OCI-LY3 (cell line): ENCODE measurements around the gene CCT6A.
A peak's percentile ranks its signal among the peaks of the same experiment; 100 is the strongest.

ENCODE experiments used
- H2AFZ ChIP-seq: fragments of 200-600, 300-600 bp; shearing (Covaris generic); 2 replicates; pipeline ENCODE4 v1.6.0; 2014; ENCODE audit warnings: antibody characterized with exemption, low read depth, low read length
- H3K27ac ChIP-seq: fragments of 200-600, 300-600 bp; sonication (generic); 2 replicates; pipeline ENCODE4 v1.5.1; 2014; ENCODE audit warnings: mild to moderate bottlenecking, low read length, moderate library complexity, mixed read lengths
- H3K27me3 ChIP-seq: fragments of 200-600, 300-600 bp; sonication (generic); 2 replicates; pipeline ENCODE4 v1.6.1; 2014; ENCODE audit warnings: low read depth, low read length, mixed read lengths
- H3K36me3 ChIP-seq: fragments of 200-600, 300-600 bp; sonication (generic); replicated peaks from 2 replicates; pipeline ENCODE3; 2014; ENCODE audit warnings: low read depth, low read length, mixed read lengths
- H3K4me1 ChIP-seq: fragments of 300-600, 200-600 bp; sonication (generic); 2 replicates; pipeline ENCODE4 v1.6.1; 2014; ENCODE audit warnings: low read length, mixed read lengths
- H3K4me2 ChIP-seq: fragments of 200-600, 300-600 bp; sonication (generic); 2 replicates; pipeline ENCODE4 v1.6.1; 2014; ENCODE audit warnings: low read length, mixed read lengths
- H3K4me3 ChIP-seq: fragments of 300-600, 200-600 bp; sonication (generic); 2 replicates; pipeline ENCODE4 v1.5.1; 2014; ENCODE audit warnings: antibody characterized with exemption, mild to moderate bottlenecking, low read length, moderate library complexity
- H3K79me2 ChIP-seq: fragments of 300-600, 200-600 bp; shearing (Covaris generic); 2 replicates; pipeline ENCODE4 v1.6.1; 2014; ENCODE audit warnings: mild to moderate bottlenecking, low read length, mixed read lengths
- H3K9ac ChIP-seq: fragments of 300-600, 200-600 bp; shearing (Covaris generic); 2 replicates; pipeline ENCODE4 v1.6.0; 2014; ENCODE audit warnings: mild to moderate bottlenecking, low read length, moderate library complexity
- H3K9me3 ChIP-seq: fragments of 200-600, 300-600 bp; shearing (Covaris generic); 2 replicates; pipeline ENCODE4 v1.6.1; 2014; ENCODE audit warnings: low read length, mixed read lengths; ENCODE audit not compliant: insufficient read depth
- H4K20me1 ChIP-seq: fragments of 200-600, 300-600 bp; sonication (generic); 2 replicates; pipeline ENCODE4 v1.6.1; 2016; ENCODE audit warnings: low read length, mixed read lengths; ENCODE audit not compliant: insufficient read depth
- CTCF ChIP-seq: fragments of 200-600, 300-600 bp; sonication (generic); IDR thresholded peaks from 2 replicates; pipeline ENCODE4 v1.5.1; 2014; ENCODE audit warnings: antibody characterized with exemption, low read length, low read depth
- EZH2phosphoT487 ChIP-seq: fragments of 200-600 bp; shearing (Covaris generic); IDR thresholded peaks from 2 replicates; pipeline ENCODE4 v1.6.1; 2018; ENCODE audit warnings: antibody characterized with exemption, mixed run types, low read depth

CCT6A gene

GRCh38 chr7:56051053-56051338, 569 bp upstream of the CCT6A start:
- TF ChIP-seq EZH2phosphoT487, result no peak
- TF ChIP-seq CTCF, result no peak
- H3K9me3 ChIP-seq, result no peaks in the 10 kb centered on the region
- peaks cover 25% of the 10 kb centered on the region for H3K36me3 ChIP-seq
- H3K4me2 ChIP-seq, result peak overlapping the region; percentile 81
- H3K27me3 ChIP-seq, result no peaks in the 10 kb centered on the region
- peaks cover 40% of the 10 kb centered on the region for H3K4me1 ChIP-seq
- peak overlapping the region; percentile 55 for H3K27ac ChIP-seq
- peaks cover 66% of the 10 kb centered on the region for H3K79me2 ChIP-seq
- H4K20me1 ChIP-seq, result no peaks in the 10 kb centered on the region
- H3K4me3 ChIP-seq, result peak overlapping the region; percentile 99
- H3K9ac ChIP-seq, result peak overlapping the region; percentile 82
- H2AFZ ChIP-seq, result no peak overlapping the region

DNA sequence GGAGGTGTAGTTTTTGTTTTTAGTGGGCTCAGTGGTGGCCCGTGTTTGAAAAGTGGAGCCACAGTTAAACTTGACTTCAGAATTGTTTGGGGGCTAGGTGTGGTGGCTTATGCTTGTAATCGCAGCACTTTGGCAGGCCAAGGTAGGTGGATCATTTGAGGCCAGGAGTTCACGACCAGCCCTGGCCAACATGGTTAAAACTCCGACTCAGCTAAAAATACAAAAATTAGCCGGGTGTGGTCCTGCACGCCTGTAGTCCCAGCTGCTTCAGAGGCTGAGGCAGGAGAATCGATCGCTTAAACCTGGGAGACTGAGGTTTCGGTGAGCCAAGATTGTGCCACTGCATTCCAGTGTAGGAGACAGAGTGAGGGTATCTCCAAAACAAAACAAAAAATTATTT, 1.8 kb downstream of the CCT6A start:
- Histone ChIP-seq H3K4me3 (no peak overlapping the region), H3K27me3 (no peaks in the 10 kb centered on the region), H3K9ac (no peak overlapping the region), H3K27ac (no peak overlapping the region), H3K79me2 (peaks cover 82% of the 10 kb centered on the region), H3K4me2 (peak overlapping the region; percentile 91; the same call in 1 of the 2 replicates), H3K4me1 (peaks cover 44% of the 10 kb centered on the region), H3K36me3 (peaks cover 37% of the 10 kb centered on the region), H2AFZ (no peak overlapping the region), H3K9me3 (no peaks in the 10 kb centered on the region), H4K20me1 (no peaks in the 10 kb centered on the region)
- TF ChIP-seq EZH2phosphoT487, result no peak

GRCh38 chr7:56053993-56054392, 2.4 kb downstream of the CCT6A start:
- Histone ChIP-seq H4K20me1 (no peaks in the 10 kb centered on the region), H3K9ac (no peak overlapping the region), H3K9me3 (no peaks in the 10 kb centered on the region), H3K36me3 (peaks cover 41% of the 10 kb centered on the region), H3K4me1 (peaks cover 44% of the 10 kb centered on the region), H3K27ac (no peak overlapping the region), H3K27me3 (no peaks in the 10 kb centered on the region), H3K79me2 (peaks cover 82% of the 10 kb centered on the region), H2AFZ (no peak overlapping the region), H3K4me3 (no peak overlapping the region), H3K4me2 (no peak overlapping the region)
- TF ChIP-seq CTCF, result no peak
- TF ChIP-seq EZH2phosphoT487, result no peak

DNA sequence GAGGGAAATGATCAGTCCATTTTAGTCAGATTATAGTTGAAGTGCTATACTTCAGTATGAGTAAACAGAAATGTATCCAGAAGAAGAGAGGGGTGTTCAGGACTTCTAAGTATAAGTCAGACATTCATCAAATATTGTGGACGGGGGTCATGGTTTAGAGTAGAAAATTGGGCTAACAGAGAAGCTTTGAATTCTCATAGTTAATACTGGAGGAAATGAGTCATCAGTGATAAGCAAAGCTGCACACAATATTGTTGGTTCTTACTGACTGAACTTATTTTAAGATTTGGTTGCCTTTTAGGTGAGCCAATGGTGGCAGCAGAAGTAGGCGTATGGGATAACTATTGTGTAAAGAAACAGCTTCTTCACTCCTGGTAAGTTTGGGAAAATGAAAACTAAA, 10.8 kb downstream of the CCT6A start:
- Histone ChIP-seq H3K27ac (peak overlapping the region; percentile 11; the same call in 1 of the 2 replicates), H3K4me1 (peaks cover 13% of the 10 kb centered on the region; the same call in 1 of the 2 replicates), H3K36me3 (peaks cover 29% of the 10 kb centered on the region), H3K9ac (no peak overlapping the region), H4K20me1 (no peaks in the 10 kb centered on the region), H3K9me3 (no peaks in the 10 kb centered on the region), H3K79me2 (peaks cover 53% of the 10 kb centered on the region), H2AFZ (no peak overlapping the region), H3K4me3 (no peak overlapping the region), H3K4me2 (no peak overlapping the region), H3K27me3 (no peaks in the 10 kb centered on the region)
- TF ChIP-seq EZH2phosphoT487, result no peak
- TF ChIP-seq CTCF, result no peak

- TF ChIP-seq CTCF (no peak), EZH2phosphoT487 (no peak)
- H3K4me2 ChIP-seq, result peak overlapping the region; percentile 91
- peak overlapping the region; percentile 73 for H3K27ac ChIP-seq
- H3K36me3 ChIP-seq, result peaks cover 21% of the 10 kb centered on the region
- H3K9ac ChIP-seq, result peak overlapping the region; percentile 86
- H2AFZ ChIP-seq, result 0 out of 2 replicates have a peak overlapping the region, but pooled peaks have one; percentile 24
- H3K79me2 ChIP-seq, result peaks cover 47% of the 10 kb centered on the region
- H4K20me1 ChIP-seq, result no peaks in the 10 kb centered on the region
- peaks cover 13% of the 10 kb centered on the region; the same call in 1 of the 2 replicates for H3K4me1 ChIP-seq
- no peaks in the 10 kb centered on the region for H3K9me3 ChIP-seq
- H3K27me3 ChIP-seq, result no peaks in the 10 kb centered on the region
- peak overlapping the region; percentile 100 for H3K4me3 ChIP-seq
These were observed 11.9 kb downstream of the CCT6A start for GRCh38 chr7:56063500-56063881.
